HFFc6 (cell line): Measurements from ENCODE around the gene FIGNL2. TPM values are rescaled to one million over a fixed set of nuclear protein-coding genes. Genes with fewer than 3 reads are reported as not detected.

ENCODE experiments used
- DNase-seq: peaks from one replicate; pipeline ENCODE4 v3.0.0-alpha.2; 2018
- H3K27ac Mint-ChIP-seq: 2 replicates; pipeline ENCODE4 v1.8.0; 2020; ENCODE audit warnings: mild to moderate bottlenecking, mixed read lengths
- H3K27me3 Mint-ChIP-seq: 2 replicates; pipeline ENCODE4 v1.8.0; 2021; ENCODE audit warnings: mild to moderate bottlenecking, moderate library complexity, mixed read lengths; ENCODE audit not compliant: insufficient read depth
- H3K36me3 Mint-ChIP-seq: 2 replicates; pipeline ENCODE4 v1.8.0; 2021; ENCODE audit warnings: low read depth, mixed read lengths
- H3K4me1 Mint-ChIP-seq: 2 replicates; pipeline ENCODE4 v1.8.0; 2020; ENCODE audit warnings: low read depth, mixed read lengths
- H3K4me3 Mint-ChIP-seq: 2 replicates; pipeline ENCODE4 v1.8.0; 2020; ENCODE audit warnings: mild to moderate bottlenecking, moderate library complexity, mixed read lengths
- H3K9me3 Mint-ChIP-seq: 2 replicates; pipeline ENCODE4 v1.8.0; 2020; ENCODE audit warnings: mild to moderate bottlenecking, mixed read lengths
- total RNA-seq, 6 experiments: library from RNA; stranded (reverse); fragmentation: NEBNext Ultra II Directional; extraction: Animal tissue kit (Norgen Biotek cat#: 25700); gene quantifications; 2 replicates in 1 of 6; 3 replicates in 5 of 6; pipeline ENCODE4 v1.2.3, GENCODE V29; 2021
- TF ChIP-seq, protein P1 (sequence below): fragments of 200-600 bp; sonication (generic); IDR thresholded peaks from 2 replicates; pipeline ENCODE4 v1.5.0; 2021; ENCODE audit warnings: antibody characterized with exemption, mild to moderate bottlenecking

FIGNL2 gene
- total RNA-seq, 6 experiments from 2014 or later = not detected

DNA sequence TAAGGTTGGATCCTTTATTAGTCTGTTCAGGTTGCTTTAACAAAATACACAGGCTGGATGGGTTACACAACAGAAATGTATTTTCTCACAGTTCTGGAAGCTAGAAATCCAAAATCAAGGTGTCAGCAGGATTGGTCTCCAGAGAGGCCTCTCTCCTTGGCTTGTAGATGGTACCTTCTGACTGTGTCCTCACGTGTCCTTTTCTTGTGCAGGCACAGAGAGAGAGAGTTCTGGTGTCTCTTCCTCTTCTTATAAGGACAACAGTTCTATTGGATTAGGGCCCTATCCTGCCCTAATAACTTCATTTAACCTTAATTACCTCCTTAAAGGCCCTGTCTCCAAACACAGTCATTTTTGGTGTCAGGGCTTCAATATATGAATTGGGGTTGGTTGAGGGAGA lies 34.8 kb upstream of the FIGNL2 start:
- Mint-ChIP-seq H3K27ac (no peak overlapping the region), H3K4me1 (peaks cover 33% of the 10 kb centered on the region), H3K27me3 (no peaks in the 10 kb centered on the region), H3K9me3 (no peaks in the 10 kb centered on the region), H3K4me3 (no peak overlapping the region), H3K36me3 (peaks cover 8% of the 10 kb centered on the region; the same call in 1 of the 2 replicates)
- no peak for DNase-seq
- TF ChIP-seq, protein P1, sequence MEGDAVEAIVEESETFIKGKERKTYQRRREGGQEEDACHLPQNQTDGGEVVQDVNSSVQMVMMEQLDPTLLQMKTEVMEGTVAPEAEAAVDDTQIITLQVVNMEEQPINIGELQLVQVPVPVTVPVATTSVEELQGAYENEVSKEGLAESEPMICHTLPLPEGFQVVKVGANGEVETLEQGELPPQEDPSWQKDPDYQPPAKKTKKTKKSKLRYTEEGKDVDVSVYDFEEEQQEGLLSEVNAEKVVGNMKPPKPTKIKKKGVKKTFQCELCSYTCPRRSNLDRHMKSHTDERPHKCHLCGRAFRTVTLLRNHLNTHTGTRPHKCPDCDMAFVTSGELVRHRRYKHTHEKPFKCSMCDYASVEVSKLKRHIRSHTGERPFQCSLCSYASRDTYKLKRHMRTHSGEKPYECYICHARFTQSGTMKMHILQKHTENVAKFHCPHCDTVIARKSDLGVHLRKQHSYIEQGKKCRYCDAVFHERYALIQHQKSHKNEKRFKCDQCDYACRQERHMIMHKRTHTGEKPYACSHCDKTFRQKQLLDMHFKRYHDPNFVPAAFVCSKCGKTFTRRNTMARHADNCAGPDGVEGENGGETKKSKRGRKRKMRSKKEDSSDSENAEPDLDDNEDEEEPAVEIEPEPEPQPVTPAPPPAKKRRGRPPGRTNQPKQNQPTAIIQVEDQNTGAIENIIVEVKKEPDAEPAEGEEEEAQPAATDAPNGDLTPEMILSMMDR = no peak

GRCh38 chr12:51879102-51879501 lies 30.6 kb upstream of the FIGNL2 start:
- no peaks in the 10 kb centered on the region for H3K36me3 Mint-ChIP-seq
- no peak for DNase-seq
- H3K27me3 Mint-ChIP-seq = no peaks in the 10 kb centered on the region; the same call in 1 of the 2 replicates
- no peak overlapping the region for H3K4me3 Mint-ChIP-seq
- no peak overlapping the region for H3K27ac Mint-ChIP-seq
- TF ChIP-seq, protein P1 = no peak
- H3K4me1 Mint-ChIP-seq = peaks cover 5% of the 10 kb centered on the region
- H3K9me3 Mint-ChIP-seq = no peaks in the 10 kb centered on the region

DNA sequence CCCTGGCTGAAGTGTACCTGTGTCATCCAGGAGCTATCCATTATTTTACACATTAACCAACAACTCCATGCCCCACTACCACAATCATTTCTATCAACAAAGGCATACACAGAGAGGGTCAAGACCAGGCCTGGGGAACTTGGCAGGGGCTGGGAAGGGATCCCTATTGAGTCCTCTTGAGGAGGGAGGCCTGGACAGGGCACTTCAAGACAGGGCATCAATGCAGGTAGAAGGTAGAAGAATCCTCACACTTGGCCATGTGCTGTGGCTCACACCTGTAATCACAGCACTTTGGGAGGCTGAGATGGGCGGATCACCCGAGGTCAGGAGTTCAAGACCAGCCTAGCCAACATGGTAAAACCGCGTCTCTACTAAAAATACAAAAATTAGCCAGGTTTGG lies 26.0 kb upstream of the FIGNL2 start:
- H3K27me3 Mint-ChIP-seq = peaks cover 10% of the 10 kb centered on the region
- H3K4me3 Mint-ChIP-seq = no peak overlapping the region
- TF ChIP-seq, protein P1 = no peak
- H3K4me1 Mint-ChIP-seq = peaks cover 6% of the 10 kb centered on the region
- H3K36me3 Mint-ChIP-seq = no peaks in the 10 kb centered on the region
- H3K27ac Mint-ChIP-seq = no peak overlapping the region
- no peak for DNase-seq
- H3K9me3 Mint-ChIP-seq = no peaks in the 10 kb centered on the region

- TF ChIP-seq, protein P1 = no peak
- no peak for DNase-seq
- H3K4me3 Mint-ChIP-seq = no peak overlapping the region
Measured at GRCh38 chr12:51874000-51874399, 25.5 kb upstream of the FIGNL2 start.

GRCh38 chr12:51873251-51873994 lies 24.9 kb upstream of the FIGNL2 start:
- H3K4me1 Mint-ChIP-seq = peaks cover 11% of the 10 kb centered on the region
- H3K27me3 Mint-ChIP-seq = peaks cover 12% of the 10 kb centered on the region
- DNase-seq = no peak

More at GRCh38 chr12:51874000-51874399, 25.5 kb upstream of the FIGNL2 start:
- Mint-ChIP-seq H3K9me3 (no peaks in the 10 kb centered on the region), H3K36me3 (no peaks in the 10 kb centered on the region), H3K4me1 (peaks cover 6% of the 10 kb centered on the region), H3K27me3 (peaks cover 12% of the 10 kb centered on the region), H3K27ac (no peak overlapping the region)

More at GRCh38 chr12:51873251-51873994, 24.9 kb upstream of the FIGNL2 start:
- Mint-ChIP-seq H3K9me3 (no peaks in the 10 kb centered on the region), H3K4me3 (no peak overlapping the region), H3K36me3 (no peaks in the 10 kb centered on the region), H3K27ac (no peak overlapping the region)
- TF ChIP-seq, protein P1 = no peak
